ENCODE results near the gene ZNF182.

- TF ChIP-seq REST (IDR thresholded peaks at IDR 0.05; ENCODE audit: low read depth) (no peak), TAF1 (IDR thresholded peaks at IDR 0.05; ENCODE audit: low read depth) (no peak), TEAD4 (IDR thresholded peaks at IDR 0.05) (no peak), EP300 (IDR thresholded peaks at IDR 0.05; ENCODE audit: borderline replicate concordance) (no peak), MAX (IDR thresholded peaks at IDR 0.05) (no peak), TCF12 (IDR thresholded peaks at IDR 0.05; ENCODE audit: low read depth) (no peak), RAD21 (IDR thresholded peaks at IDR 0.05; ENCODE audit: low read depth) (peak; percentile 17; the same call in 1 of the 2 replicates), CREB1 (IDR thresholded peaks at IDR 0.05; ENCODE audit: low read depth) (no peak), USF1 (IDR thresholded peaks at IDR 0.05) (no peak), EGR1 (IDR thresholded peaks at IDR 0.05) (no peak)
These were observed 44.9 kb downstream of the ZNF182 start for GRCh38 chrX:47958761-47959342.

Measured in Ishikawa (cell line).